ENCODE measurements around the gene MYEOV. TPM values are rescaled to one million over a fixed set of nuclear protein-coding genes. Genes with fewer than 3 reads are reported as not detected.

Gene MYEOV
- total RNA-seq, 1 experiment from 2014 or later: 1.4 TPM

DNA sequence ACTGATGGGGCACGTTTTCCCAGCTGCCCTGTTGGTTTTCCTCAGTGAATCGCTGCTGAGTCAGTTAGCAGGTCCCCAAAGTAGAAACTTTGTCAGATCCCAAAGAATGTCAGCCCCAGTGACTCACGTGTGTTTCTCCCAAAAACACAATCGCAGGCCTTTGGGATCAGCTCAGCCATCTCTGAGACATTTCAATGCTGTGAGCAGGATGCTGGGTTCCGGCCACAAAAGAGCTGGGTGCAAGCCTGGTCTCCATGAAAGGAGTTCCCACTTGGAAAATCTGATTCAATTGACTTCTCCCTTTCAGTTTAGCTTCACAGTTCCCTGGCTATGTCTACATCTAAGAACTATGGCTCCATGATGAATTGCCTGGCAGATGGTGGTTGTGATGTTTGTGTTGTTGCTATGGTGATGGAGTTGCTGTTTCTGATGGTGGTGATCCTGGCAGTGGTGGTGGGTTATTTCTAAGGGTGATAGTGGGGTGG is 28.0 kb downstream of the MYEOV start:
- ChIA-PET CTCF (no interaction called here), POLR2A (no interaction called here)
- Mint-ChIP-seq H3K4me1 (no peaks in the 10 kb centered on the region), H3K27me3 (ENCODE audit: low read depth) (no peaks in the 10 kb centered on the region), H3K27ac (no peak overlapping the region), H3K36me3 (no peaks in the 10 kb centered on the region), H3K9me3 (no peaks in the 10 kb centered on the region), H3K4me3 (no peak overlapping the region)
- no peak for DNase-seq (ENCODE audit: low spot score)
- ATAC-seq: no peak
- TF ChIP-seq, protein P1, sequence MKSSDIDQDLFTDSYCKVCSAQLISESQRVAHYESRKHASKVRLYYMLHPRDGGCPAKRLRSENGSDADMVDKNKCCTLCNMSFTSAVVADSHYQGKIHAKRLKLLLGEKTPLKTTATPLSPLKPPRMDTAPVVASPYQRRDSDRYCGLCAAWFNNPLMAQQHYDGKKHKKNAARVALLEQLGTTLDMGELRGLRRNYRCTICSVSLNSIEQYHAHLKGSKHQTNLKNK (CRISPR knock-in tag; IDR thresholded peaks at IDR 0.05): no peak
- TF ChIP-seq ZNF263 (CRISPR knock-in tag; IDR thresholded peaks at IDR 0.05; ENCODE audit: low read depth) (no peak), KAT7 (CRISPR knock-in tag; IDR thresholded peaks at IDR 0.05; ENCODE audit: borderline replicate concordance) (no peak), OVOL2 (CRISPR knock-in tag; IDR thresholded peaks at IDR 0.05; ENCODE audit: borderline replicate concordance) (no peak), NFE2L1 (CRISPR knock-in tag; IDR thresholded peaks at IDR 0.05) (no peak), ZNF396 (CRISPR knock-in tag; IDR thresholded peaks at IDR 0.05; ENCODE audit: borderline replicate concordance) (no peak), NFYB (CRISPR knock-in tag; conservative IDR thresholded peaks at IDR 0.05; ENCODE audit: low read depth) (no peak), JUN (CRISPR knock-in tag; IDR thresholded peaks at IDR 0.05) (no peak), FOXP1 (CRISPR knock-in tag; IDR thresholded peaks at IDR 0.05; ENCODE audit: borderline replicate concordance) (no peak), NR2C2 (CRISPR knock-in tag; IDR thresholded peaks at IDR 0.05) (no peak), ESRRA (CRISPR knock-in tag; IDR thresholded peaks at IDR 0.05; ENCODE audit: borderline replicate concordance) (no peak), TCF7 (CRISPR knock-in tag; IDR thresholded peaks at IDR 0.05; ENCODE audit: low read depth) (no peak), GRHL2 (CRISPR knock-in tag; IDR thresholded peaks at IDR 0.05; ENCODE audit: insufficient replicate concordance, severe bottlenecking) (no peak), ZBTB21 (CRISPR knock-in tag; IDR thresholded peaks at IDR 0.05; ENCODE audit: borderline replicate concordance) (no peak)
- TF ChIP-seq, protein P2, sequence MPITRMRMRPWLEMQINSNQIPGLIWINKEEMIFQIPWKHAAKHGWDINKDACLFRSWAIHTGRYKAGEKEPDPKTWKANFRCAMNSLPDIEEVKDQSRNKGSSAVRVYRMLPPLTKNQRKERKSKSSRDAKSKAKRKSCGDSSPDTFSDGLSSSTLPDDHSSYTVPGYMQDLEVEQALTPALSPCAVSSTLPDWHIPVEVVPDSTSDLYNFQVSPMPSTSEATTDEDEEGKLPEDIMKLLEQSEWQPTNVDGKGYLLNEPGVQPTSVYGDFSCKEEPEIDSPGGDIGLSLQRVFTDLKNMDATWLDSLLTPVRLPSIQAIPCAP (CRISPR knock-in tag; IDR thresholded peaks at IDR 0.05): no peak
- TF ChIP-seq, protein P3, sequence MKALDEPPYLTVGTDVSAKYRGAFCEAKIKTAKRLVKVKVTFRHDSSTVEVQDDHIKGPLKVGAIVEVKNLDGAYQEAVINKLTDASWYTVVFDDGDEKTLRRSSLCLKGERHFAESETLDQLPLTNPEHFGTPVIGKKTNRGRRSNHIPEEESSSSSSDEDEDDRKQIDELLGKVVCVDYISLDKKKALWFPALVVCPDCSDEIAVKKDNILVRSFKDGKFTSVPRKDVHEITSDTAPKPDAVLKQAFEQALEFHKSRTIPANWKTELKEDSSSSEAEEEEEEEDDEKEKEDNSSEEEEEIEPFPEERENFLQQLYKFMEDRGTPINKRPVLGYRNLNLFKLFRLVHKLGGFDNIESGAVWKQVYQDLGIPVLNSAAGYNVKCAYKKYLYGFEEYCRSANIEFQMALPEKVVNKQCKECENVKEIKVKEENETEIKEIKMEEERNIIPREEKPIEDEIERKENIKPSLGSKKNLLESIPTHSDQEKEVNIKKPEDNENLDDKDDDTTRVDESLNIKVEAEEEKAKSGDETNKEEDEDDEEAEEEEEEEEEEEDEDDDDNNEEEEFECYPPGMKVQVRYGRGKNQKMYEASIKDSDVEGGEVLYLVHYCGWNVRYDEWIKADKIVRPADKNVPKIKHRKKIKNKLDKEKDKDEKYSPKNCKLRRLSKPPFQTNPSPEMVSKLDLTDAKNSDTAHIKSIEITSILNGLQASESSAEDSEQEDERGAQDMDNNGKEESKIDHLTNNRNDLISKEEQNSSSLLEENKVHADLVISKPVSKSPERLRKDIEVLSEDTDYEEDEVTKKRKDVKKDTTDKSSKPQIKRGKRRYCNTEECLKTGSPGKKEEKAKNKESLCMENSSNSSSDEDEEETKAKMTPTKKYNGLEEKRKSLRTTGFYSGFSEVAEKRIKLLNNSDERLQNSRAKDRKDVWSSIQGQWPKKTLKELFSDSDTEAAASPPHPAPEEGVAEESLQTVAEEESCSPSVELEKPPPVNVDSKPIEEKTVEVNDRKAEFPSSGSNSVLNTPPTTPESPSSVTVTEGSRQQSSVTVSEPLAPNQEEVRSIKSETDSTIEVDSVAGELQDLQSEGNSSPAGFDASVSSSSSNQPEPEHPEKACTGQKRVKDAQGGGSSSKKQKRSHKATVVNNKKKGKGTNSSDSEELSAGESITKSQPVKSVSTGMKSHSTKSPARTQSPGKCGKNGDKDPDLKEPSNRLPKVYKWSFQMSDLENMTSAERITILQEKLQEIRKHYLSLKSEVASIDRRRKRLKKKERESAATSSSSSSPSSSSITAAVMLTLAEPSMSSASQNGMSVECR (CRISPR knock-in tag; IDR thresholded peaks at IDR 0.05; ENCODE audit: borderline replicate concordance): no peak
- TF ChIP-seq, protein P4, sequence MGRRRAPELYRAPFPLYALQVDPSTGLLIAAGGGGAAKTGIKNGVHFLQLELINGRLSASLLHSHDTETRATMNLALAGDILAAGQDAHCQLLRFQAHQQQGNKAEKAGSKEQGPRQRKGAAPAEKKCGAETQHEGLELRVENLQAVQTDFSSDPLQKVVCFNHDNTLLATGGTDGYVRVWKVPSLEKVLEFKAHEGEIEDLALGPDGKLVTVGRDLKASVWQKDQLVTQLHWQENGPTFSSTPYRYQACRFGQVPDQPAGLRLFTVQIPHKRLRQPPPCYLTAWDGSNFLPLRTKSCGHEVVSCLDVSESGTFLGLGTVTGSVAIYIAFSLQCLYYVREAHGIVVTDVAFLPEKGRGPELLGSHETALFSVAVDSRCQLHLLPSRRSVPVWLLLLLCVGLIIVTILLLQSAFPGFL (CRISPR knock-in tag; IDR thresholded peaks at IDR 0.05; ENCODE audit: borderline replicate concordance): no peak
- TF ChIP-seq, protein P5, sequence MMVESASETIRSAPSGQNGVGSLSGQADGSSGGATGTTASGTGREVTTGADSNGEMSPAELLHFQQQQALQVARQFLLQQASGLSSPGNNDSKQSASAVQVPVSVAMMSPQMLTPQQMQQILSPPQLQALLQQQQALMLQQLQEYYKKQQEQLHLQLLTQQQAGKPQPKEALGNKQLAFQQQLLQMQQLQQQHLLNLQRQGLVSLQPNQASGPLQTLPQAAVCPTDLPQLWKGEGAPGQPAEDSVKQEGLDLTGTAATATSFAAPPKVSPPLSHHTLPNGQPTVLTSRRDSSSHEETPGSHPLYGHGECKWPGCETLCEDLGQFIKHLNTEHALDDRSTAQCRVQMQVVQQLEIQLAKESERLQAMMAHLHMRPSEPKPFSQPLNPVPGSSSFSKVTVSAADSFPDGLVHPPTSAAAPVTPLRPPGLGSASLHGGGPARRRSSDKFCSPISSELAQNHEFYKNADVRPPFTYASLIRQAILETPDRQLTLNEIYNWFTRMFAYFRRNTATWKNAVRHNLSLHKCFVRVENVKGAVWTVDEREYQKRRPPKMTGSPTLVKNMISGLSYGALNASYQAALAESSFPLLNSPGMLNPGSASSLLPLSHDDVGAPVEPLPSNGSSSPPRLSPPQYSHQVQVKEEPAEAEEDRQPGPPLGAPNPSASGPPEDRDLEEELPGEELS (CRISPR knock-in tag; IDR thresholded peaks at IDR 0.05): no peak
- TF ChIP-seq, protein P6, sequence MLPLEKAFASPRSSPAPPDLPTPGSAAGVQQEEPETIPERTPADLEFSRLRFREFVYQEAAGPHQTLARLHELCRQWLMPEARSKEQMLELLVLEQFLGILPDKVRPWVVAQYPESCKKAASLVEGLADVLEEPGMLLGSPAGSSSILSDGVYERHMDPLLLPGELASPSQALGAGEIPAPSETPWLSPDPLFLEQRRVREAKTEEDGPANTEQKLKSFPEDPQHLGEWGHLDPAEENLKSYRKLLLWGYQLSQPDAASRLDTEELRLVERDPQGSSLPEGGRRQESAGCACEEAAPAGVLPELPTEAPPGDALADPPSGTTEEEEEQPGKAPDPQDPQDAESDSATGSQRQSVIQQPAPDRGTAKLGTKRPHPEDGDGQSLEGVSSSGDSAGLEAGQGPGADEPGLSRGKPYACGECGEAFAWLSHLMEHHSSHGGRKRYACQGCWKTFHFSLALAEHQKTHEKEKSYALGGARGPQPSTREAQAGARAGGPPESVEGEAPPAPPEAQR (CRISPR knock-in tag; IDR thresholded peaks at IDR 0.05): no peak
- TF ChIP-seq, protein P7, sequence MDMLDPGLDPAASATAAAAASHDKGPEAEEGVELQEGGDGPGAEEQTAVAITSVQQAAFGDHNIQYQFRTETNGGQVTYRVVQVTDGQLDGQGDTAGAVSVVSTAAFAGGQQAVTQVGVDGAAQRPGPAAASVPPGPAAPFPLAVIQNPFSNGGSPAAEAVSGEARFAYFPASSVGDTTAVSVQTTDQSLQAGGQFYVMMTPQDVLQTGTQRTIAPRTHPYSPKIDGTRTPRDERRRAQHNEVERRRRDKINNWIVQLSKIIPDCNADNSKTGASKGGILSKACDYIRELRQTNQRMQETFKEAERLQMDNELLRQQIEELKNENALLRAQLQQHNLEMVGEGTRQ (CRISPR knock-in tag; IDR thresholded peaks at IDR 0.05): no peak

All from WTC11 (cell line).